CD4-positive, alpha-beta T cell (primary cell): ENCODE results near the gene MSANTD2. TPM values are rescaled to one million over a fixed set of nuclear protein-coding genes. Genes with fewer than 3 reads are reported as not detected.

Source experiments
- ATAC-seq: fragments of 200-7000 bp; cut with Tn5 transposase; one replicate; pipeline ENCODE4 v1.10.0; 2022; ENCODE audit warnings: mild to moderate bottlenecking; ENCODE audit not compliant: poor library complexity
- CTCF ChIA-PET: fragments of 350-600 bp; sonication (Branson Sonifier 250); formaldehyde crosslinking; loops from one replicate; lab custom pipeline; 2021; ENCODE audit warnings: antibody characterized with exemption, inconsistent platforms; lab: Charles Lee
- POLR2A ChIA-PET: fragments of 350-600 bp; sonication (Branson Sonifier 250); formaldehyde crosslinking; loops from one replicate; lab custom pipeline; 2021; ENCODE audit warnings: antibody characterized with exemption, inconsistent platforms; lab: Charles Lee
- DNase-seq, 14 experiments: peaks; one replicate each; pipeline ENCODE4 v3.0.0-alpha.2; 2013 to 2020; ENCODE audit warnings: mixed read lengths in 2 of 14
- H3K27ac ChIP-seq, 2 donors: one replicate each; pipeline versions ENCODE4 v1.5.1 to v1.7.0; 2013; ENCODE audit warnings: low read length in 2 of 2, low read depth in 1 of 2, mild to moderate bottlenecking in 1 of 2
- H3K27me3 ChIP-seq, 2 experiments: 1 replicate in 1 of 2; 2 replicates in 1 of 2; pipeline versions ENCODE4 v1.6.1 to v1.7.0; 2013; ENCODE audit warnings: low read length in 2 of 2, control low read depth in 1 of 2, mild to moderate bottlenecking in 1 of 2, moderate library complexity in 1 of 2; ENCODE audit not compliant: insufficient read depth in 2 of 2, control insufficient read depth in 1 of 2
- H3K36me3 ChIP-seq: one replicate; pipeline ENCODE4 v1.6.1; 2013; ENCODE audit warnings: low read length, control low read depth; ENCODE audit not compliant: insufficient read depth
- H3K4me1 ChIP-seq: one replicate; pipeline ENCODE4 v1.6.1; 2013; ENCODE audit warnings: low read length, control low read depth; ENCODE audit not compliant: insufficient read depth
- H3K4me3 ChIP-seq: one replicate; pipeline ENCODE4 v1.5.1; 2013; ENCODE audit warnings: mild to moderate bottlenecking, low read length, moderate library complexity
- H3K9me3 ChIP-seq, 2 experiments: 1 replicate in 1 of 2; 2 replicates in 1 of 2; pipeline versions ENCODE4 v1.6.1 to v1.7.0; 2013; ENCODE audit warnings: low read length in 2 of 2, mild to moderate bottlenecking in 2 of 2, control low read depth in 1 of 2, moderate library complexity in 1 of 2; ENCODE audit not compliant: control insufficient read depth in 1 of 2, insufficient read depth in 1 of 2
- H3K27ac Mint-ChIP-seq: one replicate; pipeline ENCODE4 v1.8.0; 2020; ENCODE audit warnings: mixed read lengths
- H3K27me3 Mint-ChIP-seq: one replicate; pipeline ENCODE4 v1.8.0; 2021; ENCODE audit warnings: mixed read lengths
- H3K36me3 Mint-ChIP-seq: one replicate; pipeline ENCODE4 v1.8.0; 2021; ENCODE audit warnings: low read depth, mixed read lengths
- H3K4me1 Mint-ChIP-seq: one replicate; pipeline ENCODE4 v1.8.0; 2021; ENCODE audit warnings: low read depth, mixed read lengths
- H3K4me3 Mint-ChIP-seq: one replicate; pipeline ENCODE4 v1.8.0; 2020; ENCODE audit warnings: mild to moderate bottlenecking, mixed read lengths
- H3K9me3 Mint-ChIP-seq: one replicate; pipeline ENCODE4 v1.8.0; 2020; ENCODE audit warnings: mixed read lengths
- intact Hi-C, 2 experiments: fragments of 100-400 bp; cut with DNase I in 1 of 2; cut with micrococcal nuclease in 1 of 2; formaldehyde crosslinking; loops; one replicate each; pipeline versions ENCODE4 v1.15.1 to v1.9.0; 2023 to 2025; cut with DNase I, micrococcal nuclease
- total RNA-seq, 174 experiments: library from RNA in 2 of 174; stranded (reverse) in 2 of 174; gene quantifications; one replicate each; pipeline ENCODE4 v1.2.3 and lab custom pipeline; 2021 to 2026
- TF ChIP-seq, protein P1 (sequence below): fragments of 200-600 bp; IDR thresholded peaks from one replicate; pipeline ENCODE4 v1.8.0; 2022; ENCODE audit warnings: antibody characterized with exemption, mild to moderate bottlenecking

MSANTD2 gene
- total RNA-seq, 2 experiments from 2014 or later, result 4.2 to 5.1 TPM

DNA sequence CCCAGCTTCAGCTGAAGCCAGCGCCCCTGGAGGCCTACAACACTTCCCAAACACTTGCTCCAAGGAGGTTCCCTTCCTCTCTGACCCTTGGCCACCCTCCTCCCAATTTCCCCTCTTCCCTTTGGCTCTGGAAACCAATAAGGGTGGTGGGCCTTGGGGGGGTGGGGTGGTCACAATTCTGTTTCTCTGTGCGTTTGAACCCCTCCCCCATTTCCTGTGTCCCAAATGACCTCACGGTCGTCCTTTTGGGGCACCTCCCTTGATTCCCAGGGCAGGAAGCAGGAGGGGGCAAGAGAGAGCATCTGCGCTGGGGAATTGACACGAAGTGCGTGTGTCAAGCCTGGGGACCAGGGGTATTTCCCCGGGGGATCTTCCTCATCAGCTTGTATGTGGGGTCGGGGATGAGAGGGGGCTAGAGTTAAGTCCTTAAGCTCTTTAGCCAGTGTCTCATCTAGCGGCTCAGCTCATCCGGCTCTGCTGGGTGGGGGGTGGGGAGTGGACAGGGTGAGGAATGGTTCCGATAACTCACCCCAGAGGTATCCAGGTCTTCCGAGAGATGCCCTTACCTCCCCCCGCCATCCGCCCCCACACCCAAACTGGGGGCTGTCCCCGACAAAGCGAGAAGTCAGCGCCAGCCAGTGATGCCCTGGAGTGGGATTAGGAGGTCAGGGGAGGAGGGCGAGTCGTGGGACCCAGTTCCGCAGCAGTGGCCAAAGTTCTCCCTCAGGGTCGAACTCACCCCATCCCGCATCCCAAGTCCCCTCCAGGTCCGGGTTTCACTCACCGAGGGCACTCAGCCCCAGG, 38.7 kb downstream of the MSANTD2 start:
- TF ChIP-seq, protein P1, sequence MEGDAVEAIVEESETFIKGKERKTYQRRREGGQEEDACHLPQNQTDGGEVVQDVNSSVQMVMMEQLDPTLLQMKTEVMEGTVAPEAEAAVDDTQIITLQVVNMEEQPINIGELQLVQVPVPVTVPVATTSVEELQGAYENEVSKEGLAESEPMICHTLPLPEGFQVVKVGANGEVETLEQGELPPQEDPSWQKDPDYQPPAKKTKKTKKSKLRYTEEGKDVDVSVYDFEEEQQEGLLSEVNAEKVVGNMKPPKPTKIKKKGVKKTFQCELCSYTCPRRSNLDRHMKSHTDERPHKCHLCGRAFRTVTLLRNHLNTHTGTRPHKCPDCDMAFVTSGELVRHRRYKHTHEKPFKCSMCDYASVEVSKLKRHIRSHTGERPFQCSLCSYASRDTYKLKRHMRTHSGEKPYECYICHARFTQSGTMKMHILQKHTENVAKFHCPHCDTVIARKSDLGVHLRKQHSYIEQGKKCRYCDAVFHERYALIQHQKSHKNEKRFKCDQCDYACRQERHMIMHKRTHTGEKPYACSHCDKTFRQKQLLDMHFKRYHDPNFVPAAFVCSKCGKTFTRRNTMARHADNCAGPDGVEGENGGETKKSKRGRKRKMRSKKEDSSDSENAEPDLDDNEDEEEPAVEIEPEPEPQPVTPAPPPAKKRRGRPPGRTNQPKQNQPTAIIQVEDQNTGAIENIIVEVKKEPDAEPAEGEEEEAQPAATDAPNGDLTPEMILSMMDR, result no peak
- H3K4me3 Mint-ChIP-seq, result peak overlapping the region; percentile 77
- peaks cover 5% of the 10 kb centered on the region for H3K36me3 Mint-ChIP-seq
- Histone ChIP-seq H3K27me3 (peaks cover 49 to 53% of the 10 kb centered on the region in 2 experiments), H3K36me3 (no peaks in the 10 kb centered on the region), H3K4me3 (peak overlapping the region; percentile 52), H3K27ac (no peak overlapping the region), H3K4me1 (peaks cover 54% of the 10 kb centered on the region), H3K9me3 (peaks cover 0 to 15% of the 10 kb centered on the region in 2 experiments)
- ATAC-seq, result no peak
- intact Hi-C loops, result loop anchor here (2.0 to 10.0 kb wide), 3 partner anchors 76 to 1017 kb away; partner anchors contain the start of gene ZNF202 (in 1 of the 2)
- peaks cover 56% of the 10 kb centered on the region for H3K27me3 Mint-ChIP-seq
- H3K27ac Mint-ChIP-seq, result no peak overlapping the region
- H3K4me1 Mint-ChIP-seq, result peaks cover 38% of the 10 kb centered on the region
- peak in 1 of 14 experiments; percentile 37 for DNase-seq
- CTCF ChIA-PET, result interaction anchor here (1.3 to 6.1 kb wide), 7 partner anchors 11 to 115 kb away, joined by 6 to 60 read pairs (median 15); partner anchors contain the start of genes SIAE and SPA17
- POLR2A ChIA-PET, result interaction anchor here (0.6 to 6.5 kb wide), 6 partner anchors 14 to 92 kb away, joined by 3 to 65 read pairs (median 6); partner anchors contain the start of genes SIAE and SPA17
- no peaks in the 10 kb centered on the region for H3K9me3 Mint-ChIP-seq

- H3K4me3 ChIP-seq, result no peak overlapping the region
- TF ChIP-seq, protein P1, result no peak
- H3K4me1 ChIP-seq, result peaks cover 54% of the 10 kb centered on the region
- H3K36me3 ChIP-seq, result no peaks in the 10 kb centered on the region
- Mint-ChIP-seq H3K27me3 (peaks cover 63% of the 10 kb centered on the region), H3K36me3 (no peaks in the 10 kb centered on the region), H3K27ac (no peak overlapping the region), H3K4me1 (peaks cover 38% of the 10 kb centered on the region), H3K4me3 (peak overlapping the region; percentile 77), H3K9me3 (no peaks in the 10 kb centered on the region)
- DNase-seq (no peak), ATAC-seq (no peak)
- ChIA-PET CTCF (interaction anchor here (1.4 to 6.1 kb wide), 4 partner anchors 14 to 116 kb away, joined by 6 to 60 read pairs (median 20); no protein-coding TSS in a partner anchor), POLR2A (interaction anchor here (1.2 to 6.5 kb wide), 3 partner anchors 13 to 91 kb away, joined by 5 to 65 read pairs (median 6); partner anchors contain the start of genes SIAE and SPA17)
- intact Hi-C loops, result loop anchor here (5.0 to 10.0 kb wide), 2 partner anchors 76 to 1016 kb away; partner anchors contain the start of gene ZNF202 (in 1 of the 2)
- peaks cover 0 to 15% of the 10 kb centered on the region in 2 experiments for H3K9me3 ChIP-seq
- H3K27ac ChIP-seq, result no peak overlapping the region
- H3K27me3 ChIP-seq, result peaks cover 55 to 60% of the 10 kb centered on the region in 2 experiments
These were observed 39.4 kb downstream of the MSANTD2 start for GRCh38 chr11:124760806-124761205.

GRCh38 chr11:124760205-124760652, 40.0 kb downstream of the MSANTD2 start:
- Histone ChIP-seq H3K4me3 (no peak overlapping the region), H3K4me1 (peaks cover 54% of the 10 kb centered on the region), H3K27ac (no peak overlapping the region), H3K36me3 (no peaks in the 10 kb centered on the region), H3K9me3 (peaks cover 0 to 15% of the 10 kb centered on the region in 2 experiments), H3K27me3 (peaks cover 55 to 60% of the 10 kb centered on the region in 2 experiments)
- TF ChIP-seq, protein P1, result no peak
- POLR2A ChIA-PET, result interaction anchor here (1.2 to 6.5 kb wide), 3 partner anchors 13 to 91 kb away, joined by 5 to 65 read pairs (median 6); partner anchors contain the start of genes SIAE and SPA17
- Mint-ChIP-seq H3K4me3 (peak overlapping the region; percentile 77), H3K27me3 (peaks cover 65% of the 10 kb centered on the region), H3K4me1 (peaks cover 38% of the 10 kb centered on the region), H3K27ac (no peak overlapping the region), H3K9me3 (no peaks in the 10 kb centered on the region), H3K36me3 (no peaks in the 10 kb centered on the region)
- CTCF ChIA-PET, result interaction anchor here (1.4 to 6.5 kb wide), 4 partner anchors 14 to 91 kb away, joined by 8 to 60 read pairs (median 38); no protein-coding TSS in a partner anchor
- no peak for ATAC-seq
- intact Hi-C loops, result loop anchor here (5.0 to 10.0 kb wide), 2 partner anchors 77 to 1015 kb away; partner anchors contain the start of gene ZNF202 (in 1 of the 2)
- DNase-seq, result no peak
